ENCODE results near the gene PAX5.

DNA sequence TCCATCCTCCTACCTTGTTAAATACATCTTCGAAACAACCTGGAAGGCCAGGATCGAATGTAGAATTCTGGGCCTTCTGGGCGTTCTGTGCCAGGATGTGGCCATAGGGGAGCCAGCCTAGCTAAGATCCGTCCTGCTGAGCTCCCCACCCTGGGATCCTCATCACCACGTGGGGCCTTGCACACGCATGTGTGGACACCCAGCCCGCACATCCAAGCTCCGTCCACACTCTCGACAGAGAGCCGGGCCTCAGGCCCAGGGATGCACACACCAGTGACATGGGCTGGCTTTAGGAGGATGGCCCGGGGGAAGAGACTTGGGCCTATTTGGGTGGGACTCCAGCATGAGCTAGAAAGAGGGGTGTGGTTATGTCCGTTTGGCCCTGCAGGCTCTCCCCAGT is 154.0 kb downstream of the PAX5 start:
- TF ChIP-seq POLR2A (IDR thresholded peaks at IDR 0.05; ENCODE audit: low read depth, low read length) = no peak
- no peak for TF ChIP-seq POLR2AphosphoS5 (IDR thresholded peaks at IDR 0.05; ENCODE audit: low read depth, low read length)
